Measurements from ENCODE around the gene RRP1. TPM values are rescaled to one million over a fixed set of nuclear protein-coding genes. Genes with fewer than 3 reads are reported as not detected.

The RRP1 gene
- total and polyA plus RNA-seq, 10 of the 15 experiments (the other 5 are each of a cell fraction or from before 2014, with no cell fraction given), result 0.34 to 70.8 (median 35.1) TPM

- Histone ChIP-seq H3K4me1 (ENCODE audit: control insufficient read depth, insufficient read depth, low read length) (peaks cover 49% of the 10 kb centered on the region), H3K79me2 (ENCODE audit: control insufficient read depth, insufficient read depth, low read length) (peaks cover 7% of the 10 kb centered on the region), H3K27ac (ENCODE audit: control insufficient read depth, insufficient read depth) (peak overlapping the region; percentile 98), H3K36me3 (ENCODE audit: control insufficient read depth in 2 of 2, insufficient read depth in 2 of 2, low read length in 1 of 2) (peaks cover 11 to 33% of the 10 kb centered on the region in 2 experiments), H3K9ac (ENCODE audit: control insufficient read depth, insufficient read depth, low read length) (peak overlapping the region; percentile 74), H4K20me1 (ENCODE audit: control insufficient read depth, insufficient read depth) (no peaks in the 10 kb centered on the region), H2AFZ (ENCODE audit: control insufficient read depth, low read depth, low read length) (no peak overlapping the region), H3K9me3 (replicated peaks; ENCODE audit: control insufficient read depth, insufficient read depth, low read length) (no peaks in the 10 kb centered on the region), H3K27me3 (replicated peaks in 1 of 2; ENCODE audit: control insufficient read depth in 2 of 2, insufficient read depth in 2 of 2, low read length in 1 of 2) (no peaks in the 10 kb centered on the region), H3K4me3 (no peak overlapping the region), H3K4me2 (ENCODE audit: control insufficient read depth, insufficient read depth) (peak overlapping the region; percentile 91)
- DNase-seq (ENCODE audit: low read depth, low spot score), result peak; percentile 98
- CTCF ChIA-PET, result interaction anchor here (0.7 to 1.9 kb wide), 2 partner anchors 16 to 133 kb away, joined by 4 to 5 read pairs; partner anchors contain the start of gene RRP1
- POLR2A ChIA-PET, result interaction anchor here (0.6 to 1.6 kb wide), 9 partner anchors 16 to 208 kb away, joined by 3 to 9 read pairs (median 4); partner anchors contain the start of gene RRP1
- peak; percentile 94 for ATAC-seq
- BruUV-seq (replicated peaks), result no TSS peak
- in situ Hi-C loops (cut with MboI) (loop anchor here (5.0 kb wide), 2 partner anchors 117 to 172 kb away; no protein-coding TSS in a partner anchor), intact Hi-C loops (cut with micrococcal nuclease; ENCODE audit: unreplicated experiment) (loop anchor here (1.0 kb wide), 2 partner anchors 16 to 115 kb away; partner anchors contain the start of gene RRP1)
- under 1% methylated on average over 13 of the region's 14 CpGs for WGBS (ENCODE audit: insufficient coverage, insufficient replicate concordance, low lambda C conversion rate, missing lambda C conversion rate)
- peak; percentile 98 for FAIRE-seq
- RAD21 ChIA-PET (ENCODE audit: unreplicated experiment), result interaction anchor here (0.6 to 1.6 kb wide), 9 partner anchors 12 to 133 kb away, joined by 3 to 9 read pairs (median 3); partner anchors contain the start of gene RRP1
- SMC1A ChIA-PET (ENCODE audit: uncharacterized antibody, unreplicated experiment), result interaction anchor here (0.8 to 1.7 kb wide), 3 partner anchors 15 to 116 kb away, joined by 3 to 5 read pairs (median 4); no protein-coding TSS in a partner anchor
- TF ChIP-seq RBBP5 (conservative IDR thresholded peaks at IDR 0.05) (no peak), CHD2 (IDR thresholded peaks at IDR 0.05; ENCODE audit: borderline replicate concordance, low read depth, low read length) (peak; percentile 36; the same call in 1 of the 2 replicates), KLF5 (IDR thresholded peaks at IDR 0.05; ENCODE audit: partially characterized antibody) (peak; percentile 58), ZBTB4 (CRISPR knock-in tag; IDR thresholded peaks at IDR 0.05) (no peak), CBFB (IDR thresholded peaks at IDR 0.05; ENCODE audit: low read depth) (no peak), NFYB (IDR thresholded peaks at IDR 0.05; ENCODE audit: insufficient read depth, low read depth, low read length) (peak; percentile 83), ATF2 (IDR thresholded peaks at IDR 0.05; ENCODE audit: low read length) (no peak), MTA2 (IDR thresholded peaks at IDR 0.05; ENCODE audit: low read depth) (peak; percentile 88), ZSCAN29 (IDR thresholded peaks at IDR 0.05) (no peak), SUZ12 (IDR thresholded peaks at IDR 0.05; ENCODE audit: unreplicated experiment) (no peak), CBX3 (IDR thresholded peaks at IDR 0.05; ENCODE audit: borderline replicate concordance, low read depth) (no peak), ETV6 (conservative IDR thresholded peaks at IDR 0.05 in 1 of 2, IDR thresholded peaks at IDR 0.05 in 1 of 2; ENCODE audit: borderline replicate concordance in 1 of 2, low read depth in 1 of 2) (peak in 1 of 2 experiments; percentile 16; a peak in 1 of 4 replicates)
- TF ChIP-seq, protein P1, sequence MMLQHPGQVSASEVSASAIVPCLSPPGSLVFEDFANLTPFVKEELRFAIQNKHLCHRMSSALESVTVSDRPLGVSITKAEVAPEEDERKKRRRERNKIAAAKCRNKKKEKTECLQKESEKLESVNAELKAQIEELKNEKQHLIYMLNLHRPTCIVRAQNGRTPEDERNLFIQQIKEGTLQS (IDR thresholded peaks at IDR 0.05; ENCODE audit: borderline replicate concordance, extremely low read depth, low read depth, low read length), result no peak
- TF ChIP-seq, protein P2, sequence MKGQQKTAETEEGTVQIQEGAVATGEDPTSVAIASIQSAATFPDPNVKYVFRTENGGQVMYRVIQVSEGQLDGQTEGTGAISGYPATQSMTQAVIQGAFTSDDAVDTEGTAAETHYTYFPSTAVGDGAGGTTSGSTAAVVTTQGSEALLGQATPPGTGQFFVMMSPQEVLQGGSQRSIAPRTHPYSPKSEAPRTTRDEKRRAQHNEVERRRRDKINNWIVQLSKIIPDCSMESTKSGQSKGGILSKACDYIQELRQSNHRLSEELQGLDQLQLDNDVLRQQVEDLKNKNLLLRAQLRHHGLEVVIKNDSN (IDR thresholded peaks at IDR 0.05; ENCODE audit: borderline replicate concordance, extremely low read length, insufficient read depth, low read depth, low read length), result no peak
- TF ChIP-seq, protein P3, sequence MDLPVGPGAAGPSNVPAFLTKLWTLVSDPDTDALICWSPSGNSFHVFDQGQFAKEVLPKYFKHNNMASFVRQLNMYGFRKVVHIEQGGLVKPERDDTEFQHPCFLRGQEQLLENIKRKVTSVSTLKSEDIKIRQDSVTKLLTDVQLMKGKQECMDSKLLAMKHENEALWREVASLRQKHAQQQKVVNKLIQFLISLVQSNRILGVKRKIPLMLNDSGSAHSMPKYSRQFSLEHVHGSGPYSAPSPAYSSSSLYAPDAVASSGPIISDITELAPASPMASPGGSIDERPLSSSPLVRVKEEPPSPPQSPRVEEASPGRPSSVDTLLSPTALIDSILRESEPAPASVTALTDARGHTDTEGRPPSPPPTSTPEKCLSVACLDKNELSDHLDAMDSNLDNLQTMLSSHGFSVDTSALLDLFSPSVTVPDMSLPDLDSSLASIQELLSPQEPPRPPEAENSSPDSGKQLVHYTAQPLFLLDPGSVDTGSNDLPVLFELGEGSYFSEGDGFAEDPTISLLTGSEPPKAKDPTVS (IDR thresholded peaks at IDR 0.05; ENCODE audit: low read depth, low read length), result peak; percentile 97
Measured at GRCh38 chr21:43805275-43805800, 16.0 kb downstream of the RRP1 start.

Measured in GM12878 (cell line).